Fibroblast of the aortic adventitia (primary cell): ENCODE measurements around the gene PHYKPL. TPM values are rescaled to one million over a fixed set of nuclear protein-coding genes. Genes with fewer than 3 reads are reported as not detected.

Experiments used
- DNase-seq: peaks from one replicate; pipeline ENCODE4 v3.0.0-alpha.2; 2010; ENCODE audit warnings: low read depth
- H3K4me3 ChIP-seq: 2 replicates; pipeline ENCODE4 v1.5.1; 2011; ENCODE audit warnings: low read depth, mild to moderate bottlenecking, control low read depth, low read length, moderate library complexity
- CTCF ChIP-seq: IDR thresholded peaks from 2 replicates; pipeline ENCODE4 v1.5.1; 2011; ENCODE audit warnings: mild to moderate bottlenecking, low read length, control low read depth, inconsistent platforms; ENCODE audit not compliant: insufficient read depth
- total RNA-seq: library from RNA; depleted of rRNA; stranded (reverse); fragments of >200 nt; gene quantifications from 2 replicates; pipeline ENCODE4 v1.2.3, GENCODE V29; 2012; ENCODE audit warnings: low replicate concordance

PHYKPL gene
- total RNA-seq, 1 donor = 25.0 TPM

DNA sequence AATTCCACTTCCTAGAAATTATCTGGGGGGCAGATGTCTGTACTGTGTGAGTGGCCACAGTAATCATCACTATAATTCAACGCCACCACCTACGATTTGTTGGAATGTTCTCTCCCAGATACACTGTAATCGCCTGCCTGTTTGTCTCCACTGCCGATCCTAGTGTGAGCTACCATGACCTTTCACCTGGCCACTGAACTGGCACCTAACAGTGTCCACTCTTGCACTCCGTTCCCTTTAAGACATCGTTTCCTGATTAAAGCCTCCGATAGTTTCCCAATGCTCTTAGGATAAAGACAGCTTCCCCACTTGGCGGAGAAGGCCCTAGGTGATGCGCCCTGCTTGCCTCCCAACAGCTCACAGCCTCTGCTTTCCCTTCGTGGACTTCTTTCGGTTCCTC, 4.0 kb downstream of the PHYKPL start:
- no peak overlapping the region for H3K4me3 ChIP-seq
- no peak for DNase-seq
- TF ChIP-seq CTCF = no peak

- no peak for DNase-seq
- no peak for TF ChIP-seq CTCF
- no peak overlapping the region for H3K4me3 ChIP-seq
Observed at GRCh38 chr5:178227929-178228328, 4.7 kb downstream of the PHYKPL start.

DNA sequence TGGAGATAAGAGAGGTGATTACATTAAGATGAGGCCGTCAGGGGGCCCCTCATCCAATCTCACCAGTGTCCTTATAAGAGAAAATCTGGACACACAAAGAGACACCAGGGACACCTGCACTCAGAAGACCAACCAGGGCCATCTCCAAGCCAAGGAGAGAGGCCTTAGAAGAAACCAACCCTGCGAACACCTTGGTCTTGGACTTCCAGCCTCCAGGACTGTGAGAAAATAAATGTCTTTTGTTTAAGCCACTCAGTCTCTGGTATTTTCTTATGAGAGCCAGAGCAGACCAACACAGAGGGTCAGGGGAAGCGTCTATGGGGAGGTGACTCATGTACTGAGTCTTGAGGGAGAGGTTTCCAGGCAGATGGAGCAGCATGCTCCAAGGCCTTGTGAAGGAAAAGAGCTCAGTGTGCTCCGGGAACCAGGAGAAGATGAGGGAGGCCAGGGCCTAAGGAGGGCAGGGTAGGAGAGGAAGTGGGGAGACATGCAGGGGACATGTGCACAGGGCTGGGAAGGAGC, 5.4 kb downstream of the PHYKPL start:
- DNase-seq = no peak
- H3K4me3 ChIP-seq = no peak overlapping the region
- TF ChIP-seq CTCF = no peak

- no peak for DNase-seq
- no peak for TF ChIP-seq CTCF
- H3K4me3 ChIP-seq = no peak overlapping the region
Observed at GRCh38 chr5:178225174-178225573, 7.4 kb downstream of the PHYKPL start.

- DNase-seq = no peak
- no peak overlapping the region for H3K4me3 ChIP-seq
- TF ChIP-seq CTCF = no peak
Observed at GRCh38 chr5:178224403-178224802, 8.2 kb downstream of the PHYKPL start.

DNA sequence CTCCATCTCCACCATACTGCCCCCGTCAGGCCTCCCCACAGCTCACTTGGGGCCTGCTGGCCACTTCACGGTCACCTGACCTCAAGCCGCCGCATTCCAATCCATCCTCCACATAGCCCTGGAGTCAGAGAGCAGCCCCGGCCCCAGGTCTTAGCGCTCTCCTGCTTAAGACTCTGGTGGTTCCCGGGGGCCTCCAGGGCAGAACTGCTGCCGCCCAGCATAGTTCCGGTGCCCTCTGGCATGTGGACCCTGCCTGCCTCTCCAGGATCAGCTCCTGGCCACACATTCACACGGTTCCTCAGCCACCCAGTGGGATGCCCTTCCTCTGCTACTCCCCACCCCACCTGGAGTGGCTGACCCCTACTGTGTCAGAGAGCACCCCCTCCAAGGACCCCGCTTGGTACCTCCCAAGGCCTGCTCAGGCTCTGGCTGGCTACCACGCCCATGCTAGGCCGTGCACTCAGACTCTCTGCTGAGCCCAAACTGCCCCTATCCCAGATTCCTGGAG, 8.7 kb downstream of the PHYKPL start:
- H3K4me3 ChIP-seq = no peak overlapping the region
- no peak for DNase-seq
- no peak for TF ChIP-seq CTCF

GRCh38 chr5:178223196-178223773, 9.3 kb downstream of the PHYKPL start:
- DNase-seq = no peak
- no peak overlapping the region for H3K4me3 ChIP-seq
- peak; percentile 9 for TF ChIP-seq CTCF
